HG02642 (cell line): ENCODE data around the gene SCLT1.
A peak's percentile ranks its signal among the peaks of the same experiment; 100 is the strongest.
"Not testable (repeated sequence)": the region's sequence is repeated elsewhere in the genome, so short reads cannot be mapped to it uniquely, and the experiment has no call there.

Experiments used
- ATAC-seq: cut with Tn5 transposase; IDR thresholded peaks from one replicate; pipeline ENCODE4 v1.9.1; 2021; ENCODE audit warnings: mild to moderate bottlenecking; ENCODE audit not compliant: unreplicated experiment, poor library complexity

SCLT1 gene

DNA sequence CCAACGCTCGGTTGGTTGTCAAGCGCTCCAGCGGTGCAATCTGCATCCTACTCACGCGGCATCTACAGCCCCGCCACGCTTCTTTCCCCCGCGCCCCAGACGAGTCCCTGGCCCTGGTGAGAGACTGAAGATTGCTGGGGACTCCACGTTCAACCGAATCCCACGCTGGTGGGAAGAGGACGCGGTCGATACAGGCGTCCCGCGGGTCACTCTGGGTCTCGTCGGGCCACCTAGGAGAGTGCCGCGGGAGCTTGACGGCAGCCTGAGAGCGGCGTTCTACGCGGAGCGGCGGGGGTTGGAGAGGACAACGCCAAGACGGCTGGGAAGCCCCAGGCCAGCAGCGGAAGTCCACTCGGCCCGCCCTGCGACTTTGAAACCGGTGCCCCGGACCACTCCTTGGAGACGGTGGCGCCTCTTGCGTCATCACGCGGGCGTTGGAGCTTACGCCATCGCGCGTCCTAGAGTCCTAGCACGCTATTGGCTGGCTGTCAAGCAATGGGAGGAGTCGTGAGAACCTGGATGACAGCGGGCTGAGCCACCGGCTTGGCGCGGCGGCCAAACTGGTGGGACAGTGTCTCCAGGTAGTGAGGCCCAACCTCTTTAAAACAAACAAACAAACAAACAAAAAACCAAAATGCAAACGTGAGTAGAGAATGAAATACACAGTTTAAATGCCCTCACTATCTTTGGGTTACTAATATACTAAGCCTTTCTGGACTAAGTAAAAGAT, at the start of gene SCLT1:
Gene SCLT1 (minus strand): TSS at position 349 of the 730 bp plus-strand sequence. CDS start 436 bp downstream, outside the sequence.
- peak; percentile 96 for ATAC-seq

GRCh38 chr4:129140521-129140920, 47.2 kb upstream of the SCLT1 start:
- ATAC-seq = no peak

DNA sequence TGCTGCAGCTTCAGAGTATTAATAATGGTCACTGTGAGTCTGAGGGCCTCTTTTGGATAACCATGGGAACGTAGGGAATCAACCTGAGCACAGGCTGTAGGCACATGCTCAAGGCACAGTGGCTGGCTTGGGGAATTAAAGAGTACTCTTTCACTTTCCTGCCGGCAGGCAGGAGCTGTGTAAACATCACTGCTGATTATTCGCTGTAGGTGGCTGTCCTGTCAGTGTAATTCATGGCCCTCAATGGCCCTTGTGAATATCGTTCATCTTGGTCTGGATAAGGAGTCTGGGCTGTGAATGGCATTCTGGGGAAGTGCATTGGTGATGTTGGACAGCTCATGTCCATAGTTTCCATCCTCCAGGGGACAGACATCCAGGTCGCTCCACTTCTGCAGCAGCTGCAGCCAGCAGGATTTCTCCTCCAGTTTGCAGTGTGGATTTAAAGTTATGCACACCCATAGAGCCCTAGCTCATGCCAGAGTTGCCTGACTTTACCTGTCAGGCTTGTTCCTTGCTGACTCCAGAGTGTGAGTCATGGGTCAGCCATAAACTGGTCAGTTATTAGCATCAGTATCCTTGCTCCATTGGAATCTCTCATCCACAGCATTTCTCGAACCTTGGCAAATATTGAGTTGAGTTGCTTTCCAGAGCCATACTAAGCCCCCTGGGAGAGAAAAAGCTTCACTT, 45.6 kb upstream of the SCLT1 start:
- no peak for ATAC-seq

DNA sequence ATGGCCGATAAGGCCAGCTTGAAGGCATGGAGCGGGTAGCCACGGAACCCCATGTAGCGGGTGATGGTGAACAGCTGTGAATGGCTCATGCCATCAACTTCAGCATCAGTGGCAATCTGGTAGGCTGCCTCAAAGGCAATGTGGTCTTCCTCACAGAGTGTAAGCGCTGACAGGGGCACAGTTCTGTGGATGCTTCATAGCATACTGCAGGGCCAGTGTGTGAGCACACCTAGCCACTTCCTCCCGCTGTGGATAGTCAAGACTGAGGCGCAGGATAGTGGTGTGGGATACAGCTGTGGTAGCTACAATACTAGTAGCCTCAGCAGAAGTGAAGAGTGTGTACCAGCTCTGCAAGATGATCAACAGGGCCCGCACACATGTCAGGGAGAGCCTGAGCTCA, 43.1 kb upstream of the SCLT1 start:
- ATAC-seq = no peak

GRCh38 chr4:129131343-129131742, 38.0 kb upstream of the SCLT1 start:
- ATAC-seq = no peak

DNA sequence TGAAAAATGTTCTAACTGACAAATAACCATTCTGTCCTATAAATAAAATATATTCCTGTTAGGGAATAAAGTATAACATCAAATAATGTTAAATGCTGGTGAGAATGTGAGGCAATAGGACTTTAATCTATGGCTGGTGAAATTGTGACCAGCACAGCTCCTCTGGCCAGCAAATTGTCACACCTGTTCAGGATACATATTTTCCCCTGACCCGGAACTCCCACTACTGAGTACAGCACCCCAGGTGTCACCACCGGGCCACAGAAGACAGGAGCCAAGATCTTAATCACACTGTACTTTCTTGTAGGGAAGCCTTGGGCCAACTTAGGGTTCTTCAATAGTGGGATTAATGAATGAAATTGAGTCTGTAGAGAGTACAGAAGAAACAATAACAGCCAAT, 35.8 kb upstream of the SCLT1 start:
- ATAC-seq = no peak

- not testable (repeated sequence) for ATAC-seq
Measured at GRCh38 chr4:129126614-129127013, 33.3 kb upstream of the SCLT1 start.

- ATAC-seq = no peak
Measured at GRCh38 chr4:129117705-129118104, 24.4 kb upstream of the SCLT1 start.

- no peak for ATAC-seq
Measured at GRCh38 chr4:129113919-129114318, 20.6 kb upstream of the SCLT1 start.

DNA sequence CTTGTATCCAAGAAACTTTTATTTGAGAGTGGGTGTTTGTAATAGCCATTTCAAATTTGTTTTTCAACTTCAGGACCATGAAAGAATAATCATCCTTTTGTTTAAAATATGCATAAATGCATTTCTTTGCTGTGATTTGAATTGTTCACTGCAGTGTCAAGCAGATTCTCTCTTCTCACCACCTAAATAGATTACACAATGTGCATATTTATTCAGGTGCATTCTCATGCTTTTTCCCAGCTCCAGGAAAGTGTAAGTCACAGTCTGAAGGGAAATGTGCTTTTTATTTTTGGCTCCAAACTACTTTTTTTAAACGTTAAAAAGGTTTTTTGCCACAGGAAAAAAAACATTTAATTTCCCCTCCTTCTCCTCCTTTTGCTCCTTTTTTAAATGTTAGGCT, 20.1 kb upstream of the SCLT1 start:
- no peak for ATAC-seq

DNA sequence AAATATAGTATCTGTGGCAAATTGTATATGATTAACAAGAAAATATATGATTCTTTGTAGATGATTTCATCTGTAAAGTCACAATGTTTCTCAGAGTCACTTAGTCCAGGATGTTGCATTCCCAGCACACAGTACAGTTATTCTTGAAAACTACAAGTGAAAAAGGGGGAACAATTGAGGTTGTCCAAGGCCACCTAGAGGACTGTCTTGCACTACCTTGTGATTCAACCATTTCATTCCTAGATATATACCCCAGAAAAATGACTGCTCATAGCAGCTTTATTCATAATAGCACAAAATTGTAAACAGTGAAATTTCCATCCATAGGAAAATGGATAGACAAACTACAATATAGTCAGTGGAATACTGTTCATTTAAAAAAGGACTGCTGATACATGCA, 18.6 kb upstream of the SCLT1 start:
- no peak for ATAC-seq

DNA sequence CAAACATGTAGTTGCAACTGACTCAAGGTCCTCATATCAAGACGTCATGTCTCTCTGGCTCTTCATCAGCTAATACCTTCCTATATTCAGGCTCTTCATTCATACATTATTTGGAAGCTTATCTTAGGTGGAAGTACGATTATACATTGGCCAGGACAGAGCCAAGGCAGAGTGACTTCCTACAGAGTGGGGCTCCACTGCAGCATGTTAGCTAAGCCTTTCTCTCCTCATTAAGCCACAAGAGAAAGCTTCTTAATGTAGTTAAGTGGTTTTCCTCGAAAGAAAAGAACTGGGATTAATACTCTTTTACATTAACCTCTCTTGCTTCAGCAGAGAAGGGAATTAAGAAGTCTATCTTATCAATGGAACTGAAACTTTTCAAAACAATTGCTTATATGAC, 17.6 kb upstream of the SCLT1 start:
- no peak for ATAC-seq

DNA sequence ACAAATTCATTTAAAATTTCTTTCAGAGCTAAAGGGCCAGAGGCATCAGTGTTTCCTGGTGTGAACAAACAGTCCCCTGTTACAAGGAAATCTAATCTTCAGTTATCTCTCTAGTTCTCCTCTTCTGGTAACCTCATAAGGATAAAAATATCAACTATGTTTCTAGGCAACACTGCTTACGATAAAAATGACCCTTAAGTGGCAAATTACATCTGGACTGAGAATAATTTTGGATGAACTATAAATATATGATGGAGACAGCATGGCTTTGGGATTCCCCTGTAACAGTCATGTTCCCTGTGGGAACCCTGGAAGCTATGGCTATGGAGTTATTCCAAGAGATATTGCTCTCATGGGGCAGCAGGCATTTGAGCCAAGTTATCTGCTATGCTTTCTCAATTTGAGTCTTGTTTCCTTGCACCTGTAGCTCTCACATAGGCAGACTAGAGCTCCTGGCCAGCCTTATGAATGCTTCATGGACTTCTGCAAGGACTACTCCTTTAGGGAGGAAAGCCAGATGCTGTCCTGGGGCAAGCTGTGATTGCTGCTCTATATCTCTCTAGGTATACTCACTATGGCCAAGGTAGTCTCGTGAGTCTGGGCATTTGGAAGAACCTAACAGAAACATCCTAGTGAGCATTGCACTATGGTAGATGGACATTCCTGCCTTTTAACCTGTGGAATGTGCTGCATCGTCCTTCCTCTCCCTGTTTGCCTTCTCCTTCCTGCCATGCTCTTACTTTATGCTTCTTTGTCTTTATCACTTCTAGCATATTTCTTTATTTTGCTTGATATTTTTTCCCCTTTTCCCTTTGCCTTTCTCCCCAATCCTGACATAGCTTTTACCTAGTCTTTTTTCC, 16.9 kb upstream of the SCLT1 start:
- ATAC-seq = no peak

DNA sequence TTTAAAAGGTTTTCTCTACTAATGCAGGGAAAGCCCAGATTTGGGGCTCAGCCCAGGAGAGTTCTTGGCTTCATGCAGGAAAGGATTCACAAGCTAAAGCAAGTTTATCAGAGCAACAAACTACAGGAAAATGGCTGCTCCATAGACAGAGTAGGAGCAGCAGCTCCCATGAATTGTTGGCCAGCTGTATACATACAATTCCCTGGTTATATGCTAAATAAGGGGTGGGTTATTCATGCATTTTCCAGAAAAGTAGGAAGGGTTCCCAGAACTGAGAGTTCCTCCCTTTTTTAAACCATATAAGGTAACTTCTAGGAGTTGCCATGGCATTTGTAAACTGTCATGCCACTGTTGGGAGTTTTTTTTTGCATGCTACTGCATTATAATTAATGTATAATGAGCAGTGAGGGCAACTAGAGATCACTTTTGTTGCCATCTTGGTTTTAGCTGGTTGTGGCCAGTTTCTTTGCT, 5.2 kb upstream of the SCLT1 start:
- ATAC-seq = no peak

GRCh38 chr4:129095811-129096454, 2.6 kb upstream of the SCLT1 start, which contains the start of gene C4orf33:
TSS of gene C4orf33 (plus strand) at chr4:129096152. CDS start at chr4:129102611, 6,459 bp downstream.
- ATAC-seq = peak; percentile 45

DNA sequence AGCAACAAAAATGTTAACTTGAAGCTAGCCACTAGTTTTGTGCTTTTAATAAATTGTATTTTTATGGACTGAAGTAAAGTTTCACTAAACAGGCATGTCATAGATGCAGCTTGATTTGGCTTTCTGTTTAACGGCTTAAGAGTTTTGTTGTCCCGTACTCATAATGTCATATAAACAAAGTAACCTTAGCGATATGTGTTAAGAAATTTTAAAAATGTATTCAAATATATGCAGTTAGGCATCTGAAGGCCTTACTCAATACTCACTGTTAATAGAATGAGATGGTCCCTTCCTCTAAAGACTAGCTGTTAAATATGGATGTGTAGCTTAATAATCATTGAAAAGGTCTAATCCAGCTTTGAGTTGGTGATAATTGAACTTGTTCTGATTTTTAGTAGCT, 1.0 kb upstream of the SCLT1 start:
- no peak for ATAC-seq

- no peak for ATAC-seq
Measured at GRCh38 chr4:129092631-129093190, 628 bp downstream of the SCLT1 start.

GRCh38 chr4:129087516-129087915, 5.8 kb downstream of the SCLT1 start:
- ATAC-seq = no peak

GRCh38 chr4:129085472-129085871, 7.9 kb downstream of the SCLT1 start:
- no peak for ATAC-seq

GRCh38 chr4:129082302-129082701, 11.0 kb downstream of the SCLT1 start:
- ATAC-seq = no peak
